Measurements from ENCODE around the gene SPP2.

DNA sequence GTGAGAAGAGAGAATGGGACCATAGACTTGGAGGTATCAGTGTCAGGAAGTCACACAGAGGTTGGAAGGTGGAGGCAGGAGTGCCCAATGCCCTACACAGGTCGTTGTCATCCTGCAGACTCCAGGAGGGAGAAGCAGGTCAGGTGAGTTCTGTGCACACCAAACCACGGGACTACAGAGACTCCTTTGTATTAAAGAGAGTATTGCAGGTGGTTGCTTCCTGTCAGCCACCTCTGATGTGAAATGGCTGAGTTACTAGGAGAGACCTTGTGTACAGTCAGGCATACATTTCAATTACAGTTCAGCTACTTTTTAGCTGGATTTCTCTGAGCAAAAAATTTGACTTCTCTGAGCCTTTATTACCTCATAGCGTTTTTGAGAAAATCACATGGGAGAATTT is 51.6 kb downstream of the SPP2 start:
- no peak for TF ChIP-seq POLR2A (IDR thresholded peaks at IDR 0.05)
- no peak for TF ChIP-seq POLR2AphosphoS5 (IDR thresholded peaks at IDR 0.05)
- TF ChIP-seq EP300 (IDR thresholded peaks at IDR 0.05; ENCODE audit: low read depth), result no peak
